DMS153 (cell line): ENCODE results near the gene PCGF1.
"Not testable (repeated sequence)": the region's sequence is repeated elsewhere in the genome, so short reads cannot be mapped to it uniquely, and the experiment has no call there.

Experiments
- DNase-seq: peaks from one replicate; lab custom pipeline; 2025; lab: John Stamatoyannopoulos, UW

PCGF1 gene

GRCh38 chr2:74499267-74499939 lies 8.1 kb downstream of the PCGF1 start, which contains the start of gene LBX2:
Gene LBX2 (minus strand): TSS chr2:74499603. CDS start chr2:74499537, 66 bp downstream.
- no peak for DNase-seq

- no peak for DNase-seq
Observed at GRCh38 chr2:74498500-74499266, 8.8 kb downstream of the PCGF1 start.

- no peak for DNase-seq
Observed at GRCh38 chr2:74497777-74498499, 9.6 kb downstream of the PCGF1 start.

GRCh38 chr2:74496997-74497776 lies 10.3 kb downstream of the PCGF1 start:
- DNase-seq: no peak

- DNase-seq: no peak
Observed at GRCh38 chr2:74495440-74495839, 12.1 kb downstream of the PCGF1 start.

GRCh38 chr2:74493546-74493945 lies 13.9 kb downstream of the PCGF1 start:
- no peak for DNase-seq

- no peak for DNase-seq
Observed at GRCh38 chr2:74491648-74492544, 15.6 kb downstream of the PCGF1 start.

- no peak for DNase-seq
Observed at GRCh38 chr2:74489906-74490305, 17.6 kb downstream of the PCGF1 start.

GRCh38 chr2:74488643-74489481 lies 18.6 kb downstream of the PCGF1 start:
- no peak for DNase-seq

- no peak for DNase-seq
Observed at GRCh38 chr2:74486141-74486540, 21.4 kb downstream of the PCGF1 start.

- not testable (repeated sequence) for DNase-seq
Observed at GRCh38 chr2:74483675-74484164, 23.8 kb downstream of the PCGF1 start.

GRCh38 chr2:74482801-74483674 lies 24.5 kb downstream of the PCGF1 start, which contains the start of the genes CCDC142 and TTC31:
Gene CCDC142 (minus strand): TSS chr2:74482998. CDS start chr2:74482837, 161 bp downstream.
Gene TTC31 (plus strand): TSS chr2:74483081. CDS start chr2:74483096, 15 bp downstream.
- peak; percentile 89 for DNase-seq

- DNase-seq: no peak
Observed at GRCh38 chr2:74481961-74482800, 25.3 kb downstream of the PCGF1 start.

- DNase-seq: no peak
Observed at GRCh38 chr2:74481431-74481830, 26.1 kb downstream of the PCGF1 start.

GRCh38 chr2:74474899-74475298 lies 32.6 kb downstream of the PCGF1 start:
- DNase-seq: no peak

GRCh38 chr2:74474481-74474880 lies 33.0 kb downstream of the PCGF1 start:
- DNase-seq: no peak

GRCh38 chr2:74472945-74473258 lies 34.6 kb downstream of the PCGF1 start:
- DNase-seq: no peak
